DOHH2 (cell line): ENCODE data around the gene MACROD2.

ENCODE experiments used
- H3F3A ChIP-seq: fragments of 200-600 bp; sonication (generic), shearing (Covaris generic); 2 replicates; pipeline ENCODE4 v1.6.0; 2016; ENCODE audit warnings: antibody characterized with exemption, mild to moderate bottlenecking; ENCODE audit not compliant: control insufficient read depth, insufficient read depth
- H3K27ac ChIP-seq: fragments of 200-600 bp; sonication (generic); 2 replicates; pipeline ENCODE4 v1.5.1; 2014; ENCODE audit warnings: low read depth, mild to moderate bottlenecking, low read length, moderate library complexity
- H3K27me3 ChIP-seq: fragments of 200-600 bp; sonication (generic); 2 replicates; pipeline ENCODE4 v1.6.1; 2014; ENCODE audit warnings: mild to moderate bottlenecking, low read length, mixed read lengths; ENCODE audit not compliant: control insufficient read depth
- H3K36me3 ChIP-seq: fragments of 200-600 bp; sonication (generic); 2 replicates; pipeline ENCODE4 v1.6.1; 2014; ENCODE audit warnings: mild to moderate bottlenecking, low read length, moderate library complexity, mixed read lengths; ENCODE audit not compliant: control insufficient read depth
- H3K4me1 ChIP-seq: fragments of 200-600 bp; sonication (generic); 2 replicates; pipeline ENCODE4 v1.6.1; 2014; ENCODE audit warnings: mild to moderate bottlenecking, low read length, mixed read lengths; ENCODE audit not compliant: control insufficient read depth
- H3K4me2 ChIP-seq: fragments of 200-600 bp; sonication (generic); 2 replicates; pipeline ENCODE4 v1.6.0; 2014; ENCODE audit warnings: mild to moderate bottlenecking, low read length, moderate library complexity
- H3K4me3 ChIP-seq: fragments of 200-600 bp; sonication (generic); 2 replicates; pipeline ENCODE4 v1.5.1; 2014; ENCODE audit warnings: mild to moderate bottlenecking, low read length, mixed read lengths
- H3K79me2 ChIP-seq: fragments of 200-600 bp; sonication (generic); 2 replicates; pipeline ENCODE4 v1.6.1; 2014; ENCODE audit warnings: mild to moderate bottlenecking, low read length, mixed read lengths; ENCODE audit not compliant: control insufficient read depth
- H3K9me2 ChIP-seq: fragments of 200-600 bp; sonication (generic); replicated peaks from 2 replicates; pipeline ENCODE4 v1.6.1; 2014; ENCODE audit warnings: mild to moderate bottlenecking, low read length, mixed read lengths; ENCODE audit not compliant: control insufficient read depth
- H3K9me3 ChIP-seq: fragments of 200-600 bp; sonication (generic); 2 replicates; pipeline ENCODE4 v1.6.1; 2014; ENCODE audit warnings: antibody characterized with exemption, low read length, mixed read lengths; ENCODE audit not compliant: control insufficient read depth, insufficient read depth
- H4K20me1 ChIP-seq: fragments of 200-600 bp; sonication (generic); 2 replicates; pipeline ENCODE4 v1.6.0; 2014; ENCODE audit warnings: low read depth, mild to moderate bottlenecking, antibody characterized with exemption, low read length, moderate library complexity; ENCODE audit not compliant: control insufficient read depth, insufficient read depth
- CTCF ChIP-seq: fragments of 200-600 bp; sonication (generic); IDR thresholded peaks from one replicate; pipeline ENCODE4 v1.5.1; 2014; ENCODE audit warnings: antibody characterized with exemption, mild to moderate bottlenecking, low read depth, low read length; ENCODE audit not compliant: poor library complexity, severe bottlenecking
- EZH2phosphoT487 ChIP-seq: fragments of 200-600 bp; sonication (generic); IDR thresholded peaks from 2 replicates; pipeline ENCODE4 v1.6.1; 2017; ENCODE audit warnings: borderline replicate concordance, mild to moderate bottlenecking, antibody characterized with exemption, low read length, moderate library complexity, mixed read lengths

The MACROD2 gene

GRCh38 chr20:14414560-14414959, 419.2 kb downstream of the MACROD2 start:
- Histone ChIP-seq H3K79me2 (no peaks in the 10 kb centered on the region), H3K36me3 (no peaks in the 10 kb centered on the region), H3K27ac (no peak overlapping the region), H3K27me3 (no peaks in the 10 kb centered on the region), H3K4me2 (no peak overlapping the region), H3K9me2 (no peaks in the 10 kb centered on the region), H3K4me1 (no peaks in the 10 kb centered on the region), H3K4me3 (no peak overlapping the region), H3K9me3 (no peaks in the 10 kb centered on the region), H3F3A (no peaks in the 10 kb centered on the region), H4K20me1 (no peaks in the 10 kb centered on the region)
- TF ChIP-seq CTCF: no peak
- no peak for TF ChIP-seq EZH2phosphoT487

- Histone ChIP-seq H3K4me3 (no peak overlapping the region), H3F3A (no peaks in the 10 kb centered on the region)
Observed at GRCh38 chr20:14415467-14415866, 420.2 kb downstream of the MACROD2 start.

GRCh38 chr20:14418376-14418775, 423.1 kb downstream of the MACROD2 start:
- TF ChIP-seq EZH2phosphoT487 (no peak), CTCF (no peak)
- H3K36me3 ChIP-seq: no peaks in the 10 kb centered on the region

More at GRCh38 chr20:14415467-14415866, 420.2 kb downstream of the MACROD2 start:
- Histone ChIP-seq H4K20me1 (no peaks in the 10 kb centered on the region), H3K36me3 (no peaks in the 10 kb centered on the region), H3K27me3 (no peaks in the 10 kb centered on the region), H3K4me2 (no peak overlapping the region), H3K9me3 (no peaks in the 10 kb centered on the region), H3K9me2 (no peaks in the 10 kb centered on the region), H3K4me1 (no peaks in the 10 kb centered on the region), H3K79me2 (no peaks in the 10 kb centered on the region), H3K27ac (no peak overlapping the region)
- TF ChIP-seq EZH2phosphoT487: no peak
- TF ChIP-seq CTCF: no peak

More at GRCh38 chr20:14418376-14418775, 423.1 kb downstream of the MACROD2 start:
- no peaks in the 10 kb centered on the region for H4K20me1 ChIP-seq
- H3K9me3 ChIP-seq: no peaks in the 10 kb centered on the region
- no peaks in the 10 kb centered on the region for H3K4me1 ChIP-seq
- H3K27ac ChIP-seq: no peak overlapping the region
- H3K4me2 ChIP-seq: no peak overlapping the region
- H3F3A ChIP-seq: no peaks in the 10 kb centered on the region
- H3K27me3 ChIP-seq: no peaks in the 10 kb centered on the region
- no peaks in the 10 kb centered on the region for H3K9me2 ChIP-seq
- H3K4me3 ChIP-seq: no peak overlapping the region
- no peaks in the 10 kb centered on the region for H3K79me2 ChIP-seq
